AG09309 (cell line): ENCODE measurements around the gene LLGL2.

Experiments
- DNase-seq: peaks from one replicate; pipeline ENCODE4 v3.0.0-alpha.2; 2010; ENCODE audit warnings: low read depth
- H3K4me3 ChIP-seq: 2 replicates; pipeline ENCODE4 v1.5.1; 2011; ENCODE audit warnings: mild to moderate bottlenecking, low read depth, low read length, moderate library complexity; ENCODE audit not compliant: control insufficient read depth
- CTCF ChIP-seq: IDR thresholded peaks from 2 replicates; pipeline ENCODE4 v1.5.1; 2011; ENCODE audit warnings: mild to moderate bottlenecking, low read depth, low read length, inconsistent platforms; ENCODE audit not compliant: insufficient read depth, control insufficient read depth; ENCODE audit errors: missing control alignments

LLGL2 gene

GRCh38 chr17:75499313-75500022 is 26.0 kb upstream of the LLGL2 start:
- no peak overlapping the region for H3K4me3 ChIP-seq
- TF ChIP-seq CTCF = no peak
- no peak for DNase-seq

- no peak for TF ChIP-seq CTCF
- no peak overlapping the region for H3K4me3 ChIP-seq
- DNase-seq = no peak
Measured at GRCh38 chr17:75500419-75501216, 24.9 kb upstream of the LLGL2 start.

GRCh38 chr17:75501378-75502071 is 24.0 kb upstream of the LLGL2 start:
- no peak for DNase-seq
- H3K4me3 ChIP-seq = no peak overlapping the region
- no peak for TF ChIP-seq CTCF

- no peak for DNase-seq
- TF ChIP-seq CTCF = no peak
- H3K4me3 ChIP-seq = no peak overlapping the region
Measured at GRCh38 chr17:75502072-75502720, 23.3 kb upstream of the LLGL2 start.

GRCh38 chr17:75502721-75503329 is 22.7 kb upstream of the LLGL2 start:
- DNase-seq = no peak
- H3K4me3 ChIP-seq = no peak overlapping the region
- no peak for TF ChIP-seq CTCF
